Activated CD4-positive, CD25-positive, alpha-beta regulatory T cell treated with anti-CD3 and anti-CD28 coated beads, Interleukin-2, amount 50 U/mL, for 16 hours (primary cell): Measurements from ENCODE around the gene MLXIPL.

Experiments
- DNase-seq: peaks from one replicate; pipeline ENCODE4 v3.0.0-alpha.2; 2020; ENCODE audit warnings: low read depth, low spot score

MLXIPL gene

DNA sequence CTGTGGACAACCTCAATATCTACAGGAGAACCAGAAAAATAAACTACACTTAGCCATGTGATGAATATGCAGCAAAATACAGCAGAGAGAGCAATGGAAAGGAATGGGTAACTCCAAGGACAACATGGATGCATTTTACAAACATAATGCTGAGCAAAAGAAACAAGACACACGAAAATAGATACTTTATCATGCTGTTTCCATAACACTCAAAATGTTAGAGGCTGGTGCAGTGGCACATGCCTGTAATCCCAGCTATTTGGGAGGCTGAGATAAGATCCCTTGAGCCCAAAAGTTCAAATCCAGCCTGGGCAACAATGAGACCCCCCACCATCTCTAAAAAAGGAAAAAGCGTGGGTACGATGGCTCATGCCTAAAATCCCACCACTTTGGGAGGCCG, 75.1 kb downstream of the MLXIPL start:
- DNase-seq = no peak

DNA sequence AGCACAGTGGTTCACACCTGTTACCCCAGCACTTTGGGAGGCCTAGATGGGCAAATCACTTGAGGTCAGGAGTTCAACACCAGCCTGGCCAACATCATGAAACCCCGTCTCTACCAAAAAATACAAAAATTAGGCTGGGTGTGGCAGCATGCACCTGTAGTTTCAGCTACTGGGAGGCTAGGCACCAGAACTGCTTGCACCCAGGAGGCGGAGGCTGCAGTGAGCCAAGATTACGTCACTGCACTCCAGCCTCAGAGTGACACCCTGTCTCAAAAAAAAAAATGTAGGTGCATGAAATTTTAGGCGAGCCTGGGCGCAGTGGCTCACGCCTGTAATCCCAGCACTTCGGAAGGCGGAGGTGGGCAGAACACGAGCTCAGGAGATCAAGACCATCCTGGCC, 76.5 kb downstream of the MLXIPL start:
- no peak for DNase-seq

DNA sequence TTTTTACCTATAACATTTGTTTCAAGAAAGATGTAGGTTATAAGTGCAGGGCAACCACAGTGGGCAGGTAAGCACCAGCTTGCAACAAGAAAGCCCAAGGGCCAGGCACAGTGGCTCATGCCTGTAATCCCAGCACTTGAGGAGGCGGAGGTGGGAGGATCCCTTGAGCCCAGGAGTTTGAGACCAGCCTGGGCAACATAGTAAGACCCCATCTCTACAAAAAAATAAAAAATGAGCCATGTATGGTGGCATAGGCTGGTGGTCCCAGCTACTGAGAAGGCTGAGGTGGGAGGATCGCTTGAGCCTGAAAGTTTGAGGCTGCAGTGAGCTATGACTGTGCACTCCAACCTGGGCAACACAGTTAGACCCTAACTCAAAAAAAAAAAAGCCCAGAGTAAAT, 79.6 kb downstream of the MLXIPL start:
- no peak for DNase-seq
